Measurements from ENCODE around the gene IQCH.

Gene IQCH

GRCh38 chr15:67506775-67507747 is 252.5 kb downstream of the IQCH start:
- POLR2A ChIA-PET: no interaction called here
- CTCF ChIA-PET: interaction anchor here (0.9 to 1.4 kb wide), 3 partner anchors 13 to 329 kb away, joined by 3 to 4 read pairs (median 3); no protein-coding TSS in a partner anchor
- no peak for DNase-seq (ENCODE audit: low read depth, low spot score)
- no peak overlapping the region for H3K4me3 ChIP-seq (ENCODE audit: low read depth, low read length)
- TF ChIP-seq CTCF (IDR thresholded peaks at IDR 0.05; ENCODE audit: insufficient read depth, low read length, missing control alignments): no peak

GRCh38 chr15:67508407-67508806 is 253.8 kb downstream of the IQCH start:
- CTCF ChIA-PET: interaction anchor here (0.9 to 1.4 kb wide), 2 partner anchors 63 to 324 kb away, joined by 3 to 4 read pairs; no protein-coding TSS in a partner anchor
- H3K4me3 ChIP-seq (ENCODE audit: low read depth, low read length): no peak overlapping the region
- POLR2A ChIA-PET: no interaction called here
- no peak for DNase-seq (ENCODE audit: low read depth, low spot score)
- no peak for TF ChIP-seq CTCF (IDR thresholded peaks at IDR 0.05; ENCODE audit: insufficient read depth, low read length, missing control alignments)

GRCh38 chr15:67509918-67510317 is 255.3 kb downstream of the IQCH start:
- ChIA-PET CTCF (interaction anchor here (1.9 kb wide), 1 partner anchor 8 kb away, joined by 9 read pairs; no protein-coding TSS in a partner anchor), POLR2A (no interaction called here)
- DNase-seq (ENCODE audit: low read depth, low spot score): no peak
- H3K4me3 ChIP-seq (ENCODE audit: low read depth, low read length): no peak overlapping the region
- TF ChIP-seq CTCF (IDR thresholded peaks at IDR 0.05; ENCODE audit: insufficient read depth, low read length, missing control alignments): no peak

- CTCF ChIA-PET: interaction anchor here (1.6 to 1.9 kb wide), 2 partner anchors 9 to 322 kb away, joined by 4 to 9 read pairs; no protein-coding TSS in a partner anchor
- POLR2A ChIA-PET: interaction anchor here (1.1 to 1.4 kb wide), 2 partner anchors 11 to 12 kb away, joined by 3 to 4 read pairs; no protein-coding TSS in a partner anchor
- DNase-seq (ENCODE audit: low read depth, low spot score): no peak
These were observed 256.1 kb downstream of the IQCH start for GRCh38 chr15:67510597-67511190.

GRCh38 chr15:67511606-67512005 is 257.0 kb downstream of the IQCH start:
- ChIA-PET CTCF (interaction anchor here (1.0 to 2.0 kb wide), 6 partner anchors 8 to 324 kb away, joined by 3 to 9 read pairs (median 4); no protein-coding TSS in a partner anchor), POLR2A (interaction anchor here (1.1 to 1.4 kb wide), 2 partner anchors 10 to 11 kb away, joined by 3 to 4 read pairs; no protein-coding TSS in a partner anchor)
- DNase-seq (ENCODE audit: low read depth, low spot score): no peak
- TF ChIP-seq CTCF (IDR thresholded peaks at IDR 0.05; ENCODE audit: insufficient read depth, low read length, missing control alignments): no peak
- no peak overlapping the region for H3K4me3 ChIP-seq (ENCODE audit: low read depth, low read length)

More at GRCh38 chr15:67510597-67511190, 256.1 kb downstream of the IQCH start:
- H3K4me3 ChIP-seq (ENCODE audit: low read depth, low read length): no peak overlapping the region
- no peak for TF ChIP-seq CTCF (IDR thresholded peaks at IDR 0.05; ENCODE audit: insufficient read depth, low read length, missing control alignments)
